GM18868 (cell line): Measurements from ENCODE around the gene GFAP.
A peak's percentile ranks its signal among the peaks of the same experiment; 100 is the strongest.
"Not testable (repeated sequence)": the region's sequence is repeated elsewhere in the genome, so short reads cannot be mapped to it uniquely, and the experiment has no call there.

Experiments
- ATAC-seq: cut with Tn5 transposase; IDR thresholded peaks from one replicate; pipeline ENCODE4 v1.9.1; 2021; ENCODE audit warnings: mild to moderate bottlenecking, moderate library complexity; ENCODE audit not compliant: unreplicated experiment

GFAP gene

DNA sequence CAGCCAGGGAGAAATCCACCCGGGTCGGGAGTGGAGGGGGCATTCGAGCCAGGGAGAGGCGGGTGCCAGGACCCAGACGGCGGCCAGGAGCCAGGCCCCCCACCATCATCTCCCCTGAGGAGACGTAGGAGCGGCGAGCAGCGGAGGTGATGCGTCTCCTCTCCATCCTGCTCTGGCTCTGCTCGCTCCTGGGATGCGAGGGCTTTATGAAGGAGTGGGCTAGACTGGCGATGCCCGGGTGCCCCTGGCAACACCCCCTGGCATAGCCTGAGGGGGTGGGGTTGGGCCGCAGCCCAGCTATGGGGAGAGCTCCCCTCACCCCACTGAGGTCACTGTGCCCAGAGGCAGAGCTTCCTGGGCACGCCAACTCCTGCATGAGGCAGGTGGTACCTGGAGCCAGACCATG, at the start of gene GFAP:
Gene GFAP (minus strand): TSS at position 180 of the 406 bp plus-strand sequence. CDS start 14 bp downstream, at position 166.
- no peak for ATAC-seq

- ATAC-seq = no peak
Observed at GRCh38 chr17:44961921-44962350, 46.6 kb upstream of the GFAP start.

- ATAC-seq = no peak
Observed at GRCh38 chr17:44960691-44961090, 45.4 kb upstream of the GFAP start.

DNA sequence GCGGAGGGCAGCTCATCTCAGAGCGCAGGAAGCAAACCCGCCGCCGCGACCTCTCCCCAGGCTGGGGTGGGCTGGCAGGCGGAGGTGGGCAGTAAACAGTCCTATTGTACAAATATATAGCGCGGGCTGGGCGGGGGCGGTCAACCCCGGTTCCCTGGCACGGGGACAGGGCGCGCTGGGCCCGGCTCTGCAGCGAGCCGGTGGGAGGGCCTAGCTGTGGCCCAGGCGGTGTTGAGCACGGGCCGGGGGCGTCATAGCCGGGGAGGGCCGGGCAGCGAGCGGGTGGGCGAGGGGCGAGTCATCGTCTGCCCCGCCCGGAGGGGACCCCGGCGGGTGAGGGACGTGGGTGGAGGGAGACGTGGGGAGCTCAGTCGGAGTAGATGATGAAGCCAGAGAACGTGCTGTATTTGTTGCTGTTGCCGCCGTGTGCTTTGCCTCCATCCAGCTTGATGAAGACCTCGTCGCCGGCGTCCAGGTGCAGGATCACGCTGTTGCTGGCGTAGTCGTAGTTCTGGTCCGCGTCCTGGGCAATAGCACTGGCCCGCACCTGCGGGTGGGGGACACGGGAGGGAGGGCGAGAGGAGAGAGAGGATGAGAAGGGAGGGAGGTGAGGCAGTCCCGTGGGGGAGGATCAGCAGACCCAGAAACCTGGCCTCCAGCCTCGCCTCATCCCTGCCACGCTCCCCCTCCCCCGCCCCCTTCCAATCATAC, 44.7 kb upstream of the GFAP start:
- ATAC-seq = no peak

- no peak for ATAC-seq
Observed at GRCh38 chr17:44956998-44957981, 42.0 kb upstream of the GFAP start.

- ATAC-seq = no peak
Observed at GRCh38 chr17:44955674-44956425, 40.5 kb upstream of the GFAP start.

GRCh38 chr17:44952946-44953475, 37.7 kb upstream of the GFAP start:
- ATAC-seq = no peak

DNA sequence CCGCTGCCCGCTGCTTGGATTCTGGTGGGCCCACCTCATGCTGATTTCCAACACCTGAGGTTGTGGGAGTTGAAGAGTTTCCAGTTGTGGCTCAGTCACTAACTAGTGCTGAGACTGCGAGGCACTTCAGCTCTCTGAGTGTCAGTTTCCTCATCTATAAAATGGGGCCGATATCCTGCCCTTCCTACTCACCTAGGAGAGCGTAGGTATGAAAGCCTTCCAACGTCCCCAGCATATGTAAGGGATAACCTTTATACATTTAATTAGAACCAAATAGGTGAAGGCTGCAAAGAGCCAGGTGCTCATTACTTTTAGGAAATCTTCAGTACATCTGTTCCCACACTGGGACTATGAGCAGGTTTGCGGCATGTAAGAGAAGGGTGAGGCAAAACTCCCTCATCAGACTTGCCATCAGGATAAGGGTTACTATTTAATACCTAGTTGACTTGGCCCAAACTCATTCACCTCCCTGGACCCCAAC, 33.1 kb upstream of the GFAP start:
- no peak for ATAC-seq

DNA sequence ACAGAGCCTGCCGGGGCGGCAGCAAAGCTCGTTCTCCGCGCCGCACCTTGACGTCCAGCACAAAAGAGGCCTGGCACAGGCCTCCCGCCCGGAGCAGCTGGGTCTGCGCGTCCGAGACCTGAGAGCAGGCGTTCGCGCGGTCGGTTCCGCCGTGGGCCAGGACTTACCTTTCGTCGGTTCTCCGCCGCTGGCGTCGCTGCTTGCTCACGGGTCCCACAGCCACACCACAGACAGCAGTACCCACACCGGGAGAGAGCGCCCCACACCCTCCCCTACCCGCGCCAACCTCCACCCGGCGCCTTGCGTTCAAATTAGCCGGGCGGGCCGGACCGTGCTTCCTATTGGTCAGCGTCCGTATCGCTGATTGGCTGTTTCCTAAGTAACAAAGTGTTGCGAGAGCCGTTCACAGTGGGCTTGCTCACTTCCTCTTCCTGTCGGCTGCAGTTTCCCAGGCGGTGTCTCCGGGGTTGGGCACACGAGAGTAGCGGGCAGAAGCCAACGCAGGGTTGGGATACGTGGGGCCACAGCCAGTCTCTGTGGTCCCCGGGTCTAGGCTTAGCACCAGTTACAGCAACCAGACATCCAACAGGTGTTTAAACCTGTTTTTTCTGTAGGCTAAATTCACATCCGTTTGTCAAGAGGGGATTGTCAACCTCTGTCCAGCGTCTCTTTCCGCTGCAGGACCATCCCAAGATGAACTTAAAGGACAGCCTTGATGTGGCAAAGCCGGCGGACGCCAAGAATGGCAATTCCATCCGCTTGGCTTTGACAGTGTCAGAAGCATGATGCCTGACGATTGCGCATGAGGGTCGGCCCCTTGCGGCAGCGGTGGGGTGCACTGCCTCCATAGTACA, 32.4 kb upstream of the GFAP start, which contains the start of gene KIF18B:
Gene KIF18B (minus strand): TSS at position 313 of the 854 bp plus-strand sequence. CDS start 11,429 bp downstream, outside the sequence.
- ATAC-seq = peak; percentile 88

GRCh38 chr17:44945652-44946051, 30.4 kb upstream of the GFAP start:
- not testable (repeated sequence) for ATAC-seq

GRCh38 chr17:44942456-44942855, 27.2 kb upstream of the GFAP start:
- no peak for ATAC-seq

- no peak for ATAC-seq
Observed at GRCh38 chr17:44941712-44942331, 26.5 kb upstream of the GFAP start.

DNA sequence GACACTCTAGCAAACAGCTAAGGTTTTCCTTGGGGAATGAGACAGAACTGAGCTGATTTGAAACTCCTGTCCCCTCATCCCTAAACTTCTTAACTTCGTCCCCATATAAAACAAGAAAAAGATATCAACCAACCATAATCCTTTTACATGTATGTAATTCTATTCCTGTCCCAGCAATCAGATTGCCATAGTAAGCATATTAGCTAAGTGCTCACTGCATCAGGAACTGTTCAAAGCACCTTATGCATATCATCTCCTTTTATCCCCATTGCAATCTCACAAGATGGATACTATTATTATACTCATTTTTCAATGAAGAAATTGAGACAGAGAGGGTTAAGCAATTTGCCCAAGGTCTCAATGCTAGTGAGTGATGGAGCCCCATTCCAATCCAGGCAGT, 25.5 kb upstream of the GFAP start:
- no peak for ATAC-seq

- no peak for ATAC-seq
Observed at GRCh38 chr17:44940317-44940716, 25.0 kb upstream of the GFAP start.

GRCh38 chr17:44935116-44935515, 19.8 kb upstream of the GFAP start:
- ATAC-seq = no peak

DNA sequence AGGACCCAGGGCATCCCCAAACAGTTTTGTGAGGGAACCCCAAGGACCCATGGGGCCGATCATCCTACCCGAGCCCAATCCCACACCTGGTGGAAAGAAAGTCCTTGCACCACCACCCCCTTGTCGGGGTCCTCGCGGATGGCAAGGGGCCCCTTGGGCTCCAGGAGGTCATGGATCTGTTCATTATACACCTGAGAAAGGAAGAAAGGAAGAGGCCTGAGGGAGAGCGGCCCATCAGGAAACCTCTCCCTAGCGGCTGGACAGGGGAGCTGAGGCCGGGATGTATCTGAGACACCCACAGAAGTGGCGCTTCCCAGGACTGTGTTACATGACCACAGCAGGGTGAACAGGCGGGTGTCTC, 19.4 kb upstream of the GFAP start:
- ATAC-seq = no peak

DNA sequence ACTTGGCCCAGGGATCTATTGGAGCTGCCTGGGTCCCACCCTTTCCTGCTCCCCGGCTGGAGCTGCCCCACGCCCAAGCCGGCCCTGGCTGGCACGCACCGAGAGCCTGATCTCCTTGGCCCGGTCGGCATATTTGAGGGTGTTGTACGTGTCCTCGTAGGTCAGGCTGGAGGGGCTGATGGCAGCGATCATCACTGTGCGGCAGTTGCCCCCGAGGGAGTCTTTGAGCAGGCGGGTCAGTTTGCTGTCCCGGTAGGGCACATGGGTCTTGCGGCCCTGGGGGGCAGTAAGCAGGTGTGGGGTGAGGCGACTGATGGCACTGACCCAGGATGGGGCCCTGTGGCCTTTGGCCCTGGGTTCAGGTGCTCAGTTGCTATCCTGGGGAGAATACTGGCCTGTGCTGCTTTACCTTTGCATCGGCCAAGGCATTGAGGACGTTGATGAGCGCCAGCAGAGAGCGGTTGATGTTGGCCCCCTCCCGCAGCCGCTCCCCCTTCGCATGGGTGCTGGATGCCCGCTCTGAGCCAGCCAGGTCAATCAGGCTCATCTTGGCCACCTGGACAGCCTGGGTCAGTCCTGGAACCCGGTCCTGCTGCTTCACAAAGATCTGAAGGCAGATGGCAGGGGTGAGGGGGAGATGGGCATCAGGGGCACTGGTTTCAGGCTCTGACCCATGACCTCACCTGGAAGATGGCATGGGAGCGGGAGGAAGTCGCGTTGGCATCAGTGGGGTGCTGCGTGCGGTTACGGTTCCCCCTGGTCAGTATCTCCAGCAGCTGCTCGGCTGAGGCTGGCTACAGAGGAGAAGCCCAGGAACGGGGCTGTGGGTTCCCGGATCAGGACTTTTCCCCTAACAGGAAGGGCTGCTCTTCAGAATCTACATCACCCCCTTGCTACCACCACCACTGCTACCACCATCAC, 18.8 kb upstream of the GFAP start:
- ATAC-seq = no peak

DNA sequence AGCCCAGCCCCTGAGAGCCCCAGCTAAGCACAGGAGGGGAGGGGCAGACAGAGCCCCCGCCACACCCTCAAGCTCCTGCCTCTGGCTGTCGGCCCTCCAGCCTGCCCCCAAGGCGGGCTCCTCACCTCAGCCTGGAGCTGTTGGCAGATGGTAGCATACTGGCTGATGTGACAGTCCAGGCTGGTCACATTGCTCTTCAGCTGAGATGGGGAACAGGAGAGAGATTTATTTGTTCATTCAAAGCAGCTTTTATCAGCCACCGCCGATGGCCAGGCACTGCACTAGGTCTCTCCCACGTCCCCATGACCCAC, 17.4 kb upstream of the GFAP start:
- ATAC-seq = no peak
